IMR-90 (cell line): Measurements from ENCODE around the gene WASF3. TPM values are rescaled to one million over a fixed set of nuclear protein-coding genes. Genes with fewer than 3 reads are reported as not detected.

ENCODE experiments used
- ATAC-seq: fragments of 200-7000 bp; cut with Tn5 transposase; 2 replicates; pipeline ENCODE4 v1.9.1; 2020; ENCODE audit warnings: low read depth, mild to moderate bottlenecking, moderate library complexity
- BruUV-seq: library from RNA; stranded (reverse); fragments of 400-500 nt; replicated peaks from 2 replicates; lab custom pipeline; 2021; lab: Mats Ljungman, UMichigan
- CTCF ChIA-PET: fragments of 300-600 bp; formaldehyde crosslinking; extraction: SDS; loops from one replicate; lab custom pipeline; 2021; ENCODE audit warnings: antibody characterized with exemption; lab: Yijun Ruan, JAX
- POLR2A ChIA-PET: fragments of 300-600 bp; sonication (Branson Sonifier 250); formaldehyde crosslinking; loops from one replicate; lab custom pipeline; 2022; ENCODE audit warnings: antibody characterized with exemption; ENCODE audit not compliant: unreplicated experiment; lab: Charles Lee
- DNase-seq: peaks from one replicate; pipeline ENCODE4 v3.0.0; 2013
- H2AFZ ChIP-seq: replicated peaks from 2 replicates; pipeline ENCODE3; 2013; ENCODE audit warnings: low read length, mild to moderate bottlenecking; ENCODE audit not compliant: poor library complexity
- H2AK5ac ChIP-seq: 2 replicates; pipeline ENCODE4 v1.6.1; 2013; ENCODE audit warnings: low read depth, low read length, inconsistent platforms
- H2AK9ac ChIP-seq: replicated peaks from 2 replicates; pipeline ENCODE3; 2013; ENCODE audit warnings: mild to moderate bottlenecking, low read depth, low read length, moderate library complexity; ENCODE audit not compliant: poor library complexity
- H2BK120ac ChIP-seq: 2 replicates; pipeline ENCODE4 v1.6.1; 2013; ENCODE audit warnings: low read depth, low read length, inconsistent platforms
- H2BK15ac ChIP-seq: 3 replicates; pipeline ENCODE4 v1.6.1; 2013; ENCODE audit warnings: low read depth, low read length, inconsistent platforms
- H2BK20ac ChIP-seq: 2 replicates; pipeline ENCODE4 v1.6.1; 2013; ENCODE audit warnings: low read depth, mild to moderate bottlenecking, inconsistent platforms, low read length, moderate library complexity
- H2BK5ac ChIP-seq: 2 replicates; pipeline ENCODE4 v1.6.1; 2013; ENCODE audit warnings: mild to moderate bottlenecking, low read depth, low read length, inconsistent platforms; ENCODE audit not compliant: poor library complexity, severe bottlenecking
- H3K14ac ChIP-seq: replicated peaks from 2 replicates; pipeline ENCODE4 v1.6.1; 2013; ENCODE audit warnings: low read depth, low read length, inconsistent platforms
- H3K18ac ChIP-seq: 2 replicates; pipeline ENCODE4 v1.6.1; 2013; ENCODE audit warnings: low read depth, low read length, control low read depth
- H3K23ac ChIP-seq: 2 replicates; pipeline ENCODE4 v1.6.1; 2013; ENCODE audit warnings: low read depth, low read length, inconsistent platforms
- H3K27ac ChIP-seq: 2 replicates; pipeline ENCODE4 v1.5.1; 2013; ENCODE audit warnings: mild to moderate bottlenecking, control low read depth, low read length; ENCODE audit not compliant: insufficient read depth
- H3K27me3 ChIP-seq: 2 replicates; pipeline ENCODE4 v1.6.1; 2013; ENCODE audit warnings: low read length; ENCODE audit not compliant: control insufficient read depth, insufficient read depth
- H3K36me3 ChIP-seq: 2 replicates; pipeline ENCODE4 v1.6.1; 2013; ENCODE audit warnings: low read length, mixed read lengths; ENCODE audit not compliant: control insufficient read depth, insufficient read depth
- H3K4ac ChIP-seq: 2 replicates; pipeline ENCODE4 v1.6.1; 2013; ENCODE audit warnings: low read depth, low read length, inconsistent platforms
- H3K4me1 ChIP-seq: 2 replicates; pipeline ENCODE4 v1.6.1; 2013; ENCODE audit warnings: low read length, mixed read lengths; ENCODE audit not compliant: control insufficient read depth, insufficient read depth
- H3K4me2 ChIP-seq: 2 replicates; pipeline ENCODE4 v1.6.1; 2013; ENCODE audit warnings: low read depth, mild to moderate bottlenecking, control low read depth, low read length, moderate library complexity
- H3K4me3 ChIP-seq: 2 replicates; pipeline ENCODE4 v1.5.1; 2013; ENCODE audit warnings: low read depth, mild to moderate bottlenecking, control low read depth, low read length, moderate library complexity; ENCODE audit not compliant: insufficient read depth
- H3K56ac ChIP-seq: 2 replicates; pipeline ENCODE4 v1.6.1; 2013; ENCODE audit warnings: low read length, inconsistent platforms; ENCODE audit not compliant: insufficient read depth; ENCODE audit errors: extremely low read depth
- H3K79me1 ChIP-seq, 2 experiments: 2 replicates each; pipeline ENCODE4 v1.6.1; 2013; ENCODE audit warnings: low read length in 2 of 2, inconsistent platforms in 1 of 2, low read depth in 1 of 2
- H3K9ac ChIP-seq: 2 replicates; pipeline ENCODE4 v1.6.1; 2013; ENCODE audit warnings: low read depth, low read length, control low read depth
- H3K9me1 ChIP-seq: 2 replicates; pipeline ENCODE4 v1.6.1; 2013; ENCODE audit warnings: low read length, inconsistent platforms; ENCODE audit not compliant: insufficient read depth
- H3K9me3 ChIP-seq: 2 replicates; pipeline ENCODE4 v1.6.1; 2013; ENCODE audit warnings: low read length; ENCODE audit not compliant: control insufficient read depth, insufficient read depth
- H4K20me1 ChIP-seq: 2 replicates; pipeline ENCODE4 v1.6.1; 2013; ENCODE audit warnings: low read length, inconsistent platforms; ENCODE audit not compliant: insufficient read depth
- H4K5ac ChIP-seq: 2 replicates; pipeline ENCODE4 v1.6.1; 2013; ENCODE audit warnings: mild to moderate bottlenecking, low read depth, low read length, control low read depth
- H4K8ac ChIP-seq, 2 experiments: 2 replicates each; pipeline ENCODE4 v1.6.1; 2013; ENCODE audit warnings: low read depth in 2 of 2, low read length in 2 of 2, control low read depth in 1 of 2, inconsistent platforms in 1 of 2
- H4K91ac ChIP-seq: 2 replicates; pipeline ENCODE4 v1.6.1; 2013; ENCODE audit warnings: low read depth, low read length, inconsistent platforms; ENCODE audit not compliant: insufficient read depth
- BHLHE40 ChIP-seq: fragments of 150-350 bp; IDR thresholded peaks from 2 replicates; pipeline ENCODE4 v1.6.1; 2016; ENCODE audit warnings: mild to moderate bottlenecking, low read depth, low read length
- CEBPB ChIP-seq: IDR thresholded peaks from 2 replicates; pipeline ENCODE4 v1.6.1; 2012; ENCODE audit warnings: low read depth, low read length, improper control_type of control experiment
- CHD1 ChIP-seq: IDR thresholded peaks from 2 replicates; pipeline ENCODE4 v1.6.1; 2012; ENCODE audit warnings: low read depth, low read length, improper control_type of control experiment
- CTCF ChIP-seq: conservative IDR thresholded peaks from 2 replicates; pipeline ENCODE4 v1.5.1; 2012; ENCODE audit warnings: mild to moderate bottlenecking, low read depth, low read length, improper control_type of control experiment
- ELK1 ChIP-seq: fragments of 150-350 bp; IDR thresholded peaks from 2 replicates; pipeline ENCODE4 v1.6.1; 2016; ENCODE audit warnings: low read depth, mild to moderate bottlenecking, low read length, moderate library complexity, borderline replicate concordance
- FOS ChIP-seq: fragments of 150-350 bp; IDR thresholded peaks from 2 replicates; pipeline ENCODE4 v1.6.1; 2016; ENCODE audit warnings: low read depth, low read length
- MAFK ChIP-seq: IDR thresholded peaks from 2 replicates; pipeline ENCODE4 v1.6.1; 2012; ENCODE audit warnings: low read depth, low read length, improper control_type of control experiment
- MAZ ChIP-seq: IDR thresholded peaks from 2 replicates; pipeline ENCODE4 v1.6.1; 2012; ENCODE audit warnings: low read depth, mild to moderate bottlenecking, low read length, improper control_type of control experiment, moderate library complexity, borderline replicate concordance
- MXI1 ChIP-seq: IDR thresholded peaks from 2 replicates; pipeline ENCODE4 v1.6.1; 2012; ENCODE audit warnings: low read depth, mild to moderate bottlenecking, low read length, moderate library complexity, borderline replicate concordance
- NFE2L2 ChIP-seq: fragments of 150-350 bp; IDR thresholded peaks from 2 replicates; pipeline ENCODE4 v1.6.1; 2016; ENCODE audit warnings: low read depth, mild to moderate bottlenecking, low read length
- POLR2A ChIP-seq: IDR thresholded peaks from 2 replicates; pipeline ENCODE4 v1.6.1; 2012; ENCODE audit warnings: mild to moderate bottlenecking, low read depth, low read length
- RAD21 ChIP-seq: IDR thresholded peaks from 2 replicates; pipeline ENCODE4 v1.6.1; 2012; ENCODE audit warnings: low read length, improper control_type of control experiment
- RCOR1 ChIP-seq: IDR thresholded peaks from 2 replicates; pipeline ENCODE4 v1.6.1; 2012; ENCODE audit warnings: mild to moderate bottlenecking, low read length, improper control_type of control experiment; ENCODE audit not compliant: insufficient replicate concordance
- RFX5 ChIP-seq: IDR thresholded peaks from 2 replicates; pipeline ENCODE4 v1.8.0; 2012; ENCODE audit warnings: low read depth, mild to moderate bottlenecking, low read length, moderate library complexity
- SMC3 ChIP-seq: fragments of 150-350 bp; IDR thresholded peaks from 2 replicates; pipeline ENCODE4 v1.6.1; 2016; ENCODE audit warnings: low read depth, mild to moderate bottlenecking, antibody characterized with exemption, low read length, moderate library complexity
- USF2 ChIP-seq: fragments of 150-350 bp; IDR thresholded peaks from 2 replicates; pipeline ENCODE4 v1.6.1; 2017; ENCODE audit warnings: mild to moderate bottlenecking, antibody characterized with exemption, low read length, low read depth
- WGBS, 2 experiments: methylation state at CpG; one replicate each; pipeline versions ENCODE4 v1.1.5 to v1.1.7; 2013; ENCODE audit warnings: missing lambda C conversion rate in 2 of 2; ENCODE audit not compliant: insufficient read length in 1 of 2; ENCODE audit errors: extremely low coverage in 2 of 2; 5-methylcytosine and 5-hydroxymethylcytosine counted together
- dilution Hi-C: fragments of 300-500 bp; cut with HindIII; formaldehyde crosslinking; loops from one replicate; pipeline ENCODE4 v1.14.3; 2018; ENCODE audit warnings: low sequenced_read_pairs; ENCODE audit not compliant: unreplicated experiment
- in situ Hi-C: fragments of 300-500 bp; cut with MboI; formaldehyde crosslinking; loops from 3 replicates; pipeline ENCODE4 v1.14.3; 2019; ENCODE audit warnings: low sequenced_read_pairs, inconsistent platforms, mixed read lengths
- intact Hi-C: fragments of 100-400 bp; cut with micrococcal nuclease; formaldehyde crosslinking; loops from 2 replicates; pipeline ENCODE4 v1.10.0; 2022
- polyA plus RNA-seq, 3 experiments: library from polyadenylated mRNA; depleted of rRNA; stranded (reverse); fragments of >200 nt; gene quantifications; 2 replicates each; pipeline ENCODE4 v1.2.3, GENCODE V29; 2012; ENCODE audit warnings: low replicate concordance in 1 of 3
- total RNA-seq: library from RNA; depleted of rRNA; stranded (reverse); fragments of >200 nt; gene quantifications from 2 replicates; pipeline ENCODE4 v1.2.3, GENCODE V29; 2012

WASF3 gene
- total and polyA plus RNA-seq, 2 of the 4 experiments (the other 2 are of a cell fraction), result 4.3 to 11.4 TPM

- dilution Hi-C loops, result no loop called here
- no TSS peak for BruUV-seq
- intact Hi-C loops, result no loop called here
These were observed 25.7 kb upstream of the WASF3 start for GRCh38 chr13:26531742-26532141.

More at GRCh38 chr13:26531742-26532141, 25.7 kb upstream of the WASF3 start:
- in situ Hi-C loops, result no loop called here
- Histone ChIP-seq H3K56ac (no peak overlapping the region), H4K91ac (no peak overlapping the region), H3K18ac (no peak overlapping the region), H3K4me2 (no peak overlapping the region), H2BK15ac (no peak overlapping the region), H2AFZ (no peak overlapping the region), H3K27me3 (peaks cover 13% of the 10 kb centered on the region), H3K4me3 (no peak overlapping the region), H2BK20ac (no peak overlapping the region), H3K9ac (no peak overlapping the region), H3K23ac (no peak overlapping the region), H4K8ac (no peak overlapping the region), H3K9me1 (no peaks in the 10 kb centered on the region), H3K14ac (no peak overlapping the region), H4K5ac (no peak overlapping the region), H2AK5ac (no peak overlapping the region), H3K79me1 (no peaks in the 10 kb centered on the region), H2BK5ac (no peak overlapping the region), H3K36me3 (no peaks in the 10 kb centered on the region), H3K4me1 (no peaks in the 10 kb centered on the region), H2BK120ac (no peak overlapping the region), H3K4ac (no peak overlapping the region), H3K9me3 (no peaks in the 10 kb centered on the region), H2AK9ac (no peak overlapping the region), H4K20me1 (no peaks in the 10 kb centered on the region), H3K27ac (no peak overlapping the region)
- whole genome bisulfite sequencing, 2 experiments, result 14% methylated on average over 1 of the region's 3 CpGs; no CpG with 5 or more reads in 1 of the 2 experiments
- POLR2A ChIA-PET, result no interaction called here
- TF ChIP-seq RAD21, result no peak
- no peak for TF ChIP-seq USF2
- no peak for TF ChIP-seq RFX5
- no peak for TF ChIP-seq FOS
- no peak for TF ChIP-seq BHLHE40
- no peak for TF ChIP-seq MAFK
- TF ChIP-seq NFE2L2, result no peak
- no peak for TF ChIP-seq CTCF
- no peak for TF ChIP-seq SMC3
- TF ChIP-seq POLR2A, result no peak
- TF ChIP-seq CEBPB, result no peak
- TF ChIP-seq CHD1, result no peak
- no peak for TF ChIP-seq MAZ
- no peak for TF ChIP-seq ELK1
- TF ChIP-seq MXI1, result no peak
- no peak for TF ChIP-seq RCOR1
- DNase-seq (no peak), ATAC-seq (no peak)
- CTCF ChIA-PET, result interaction anchor here (0.8 kb wide), 1 partner anchor 167 kb away, joined by 3 read pairs; no protein-coding TSS in a partner anchor
